HepG2 (cell line): ENCODE results near the gene LAMC1. TPM values are rescaled to one million over a fixed set of nuclear protein-coding genes. Genes with fewer than 3 reads are reported as not detected.
A peak's percentile ranks its signal among the peaks of the same experiment; 100 is the strongest.

ENCODE experiments used
- ATAC-seq: fragments of 200-7000 bp; cut with Tn5 transposase; 3 replicates; pipeline ENCODE4 v1.9.1; 2020; ENCODE audit warnings: mild to moderate bottlenecking, moderate library complexity
- BruUV-seq: library from RNA; stranded (reverse); fragments of 400-500 nt; replicated peaks from 2 replicates; lab custom pipeline; 2021; lab: Mats Ljungman, UMichigan
- CTCF ChIA-PET: fragments of 300-600 bp; formaldehyde crosslinking; extraction: SDS; loops from one replicate; lab custom pipeline; 2021; ENCODE audit warnings: low total read pairs, inconsistent platforms, low intra/inter-chr PET ratio; lab: Yijun Ruan, JAX
- POLR2A ChIA-PET: fragments of 350-600 bp; sonication (Branson Sonifier 250); formaldehyde crosslinking; loops from one replicate; lab custom pipeline; 2020; ENCODE audit warnings: antibody characterized with exemption, inconsistent platforms; lab: Yijun Ruan, JAX
- DNase-seq: peaks from one replicate; pipeline ENCODE4 v3.0.0-alpha.2; 2015; ENCODE audit warnings: low spot score
- FAIRE-seq: peaks from 3 replicates; lab custom pipeline; 2011; peaks lifted over from hg19 to GRCh38; lab: Jason Lieb, UNC
- H2AFZ ChIP-seq: one replicate; pipeline ENCODE4 v1.6.1; 2011; ENCODE audit warnings: low read length, inconsistent platforms
- H3K27ac ChIP-seq: fragments of 300-600 bp; 3 replicates; pipeline ENCODE4 v1.8.0; 2011; ENCODE audit warnings: mixed run types, mild to moderate bottlenecking, mixed read lengths, low read length, inconsistent platforms; ENCODE audit not compliant: insufficient read depth; ENCODE audit errors: extremely low read length
- H3K27me3 ChIP-seq, 2 experiments: fragments of 200-600 bp in 1 of 2; 2 replicates in 1 of 2; 3 replicates in 1 of 2; pipeline versions ENCODE4 v1.6.0 to v1.8.0; 2011; ENCODE audit warnings: low read length in 2 of 2, mild to moderate bottlenecking in 2 of 2, moderate library complexity in 2 of 2, inconsistent platforms in 1 of 2; ENCODE audit not compliant: insufficient read depth in 2 of 2, control insufficient read depth in 1 of 2
- H3K36me3 ChIP-seq, 2 experiments: fragments of 200-600 bp in 1 of 2; replicated peaks in 1 of 2; 2 replicates in 1 of 2; 3 replicates in 1 of 2; pipeline versions ENCODE4 v1.5.1 to v1.8.0; 2011; ENCODE audit warnings: low read length in 2 of 2, inconsistent platforms in 1 of 2; ENCODE audit not compliant: insufficient read depth in 2 of 2, control insufficient read depth in 1 of 2
- H3K4me1 ChIP-seq: 2 replicates; pipeline ENCODE4 v1.5.1; 2012; ENCODE audit warnings: low read length, inconsistent platforms; ENCODE audit not compliant: insufficient read depth
- H3K4me2 ChIP-seq: 2 replicates; pipeline ENCODE4 v1.6.0; 2011; ENCODE audit warnings: low read depth, low read length, inconsistent platforms
- H3K4me3 ChIP-seq, 3 experiments: fragments of 200-600 bp in 1 of 3; sonication (generic), shearing (Covaris generic) in 1 of 3; replicated peaks in 1 of 3; 2 replicates each; pipeline ENCODE4 v1.5.1; 2011 to 2016; ENCODE audit warnings: low read length in 3 of 3, inconsistent platforms in 2 of 3, low read depth in 2 of 3, mild to moderate bottlenecking in 2 of 3, control low read depth in 1 of 3, mixed read lengths in 1 of 3; ENCODE audit not compliant: insufficient read depth in 1 of 3
- H3K79me2 ChIP-seq: one replicate; pipeline ENCODE4 v1.6.1; 2011; ENCODE audit warnings: low read length, inconsistent platforms; ENCODE audit not compliant: insufficient read depth
- H3K9ac ChIP-seq: 2 replicates; pipeline ENCODE4 v1.6.0; 2011; ENCODE audit warnings: mild to moderate bottlenecking, low read depth, low read length, inconsistent platforms; ENCODE audit not compliant: insufficient read depth
- H3K9me3 ChIP-seq: 2 replicates; pipeline ENCODE4 v1.5.1; 2012; ENCODE audit warnings: mild to moderate bottlenecking, low read length
- H4K20me1 ChIP-seq: 2 replicates; pipeline ENCODE4 v1.6.0; 2011; ENCODE audit warnings: inconsistent platforms, mild to moderate bottlenecking, low read length, moderate library complexity; ENCODE audit not compliant: insufficient read depth
- MEIS1 ChIP-seq: sonication (generic); formaldehyde crosslinking; IDR thresholded peaks from 2 replicates; pipeline ENCODE4 v1.9.0; 2021; ENCODE audit warnings: mild to moderate bottlenecking, missing genetic modification reagents, moderate library complexity, borderline replicate concordance
- RBM22 ChIP-seq: fragments of 200-400 bp; formaldehyde crosslinking; optimal IDR thresholded peaks from 2 replicates; pipeline ENCODE3; 2017; ENCODE audit warnings: mild to moderate bottlenecking, low read length, moderate library complexity
- REXO4 ChIP-seq: sonication (generic); formaldehyde crosslinking; IDR thresholded peaks from 2 replicates; pipeline ENCODE4 v1.8.0; 2022; ENCODE audit warnings: missing genetic modification reagents, mild to moderate bottlenecking, borderline replicate concordance
- THAP11 ChIP-seq: IDR thresholded peaks from 2 replicates; pipeline ENCODE4 v1.6.1; 2016; ENCODE audit warnings: missing biosample characterization, missing genetic modification reagents
- ZNF24 ChIP-seq: fragments of 450-650 bp; IDR thresholded peaks from 2 replicates; pipeline ENCODE4 v1.6.1; 2017; ENCODE audit warnings: antibody characterized with exemption, mild to moderate bottlenecking
- ZNF788 ChIP-seq: sonication (generic); formaldehyde crosslinking; IDR thresholded peaks from 2 replicates; pipeline ENCODE4 v1.5.0; 2020; ENCODE audit warnings: mild to moderate bottlenecking, missing genetic modification reagents, borderline replicate concordance
- WGBS: methylation state at CpG from one replicate; pipeline ENCODE4 v1.1.6; 2017; ENCODE audit warnings: low lambda C conversion rate; 5-methylcytosine and 5-hydroxymethylcytosine counted together
- in situ Hi-C: cut with HindIII; loops from 2 replicates; pipeline ENCODE4 v1.10.0; 2017; ENCODE audit warnings: low pct_unique_long_range_greater_than_20kb; ENCODE audit not compliant: extremely low pct_ligation_motif_present
- intact Hi-C: fragments of 100-400 bp; cut with micrococcal nuclease; formaldehyde crosslinking; loops from one replicate; pipeline ENCODE4 v1.10.0; 2022; ENCODE audit not compliant: unreplicated experiment
- polyA plus RNA-seq, 8 experiments: library from polyadenylated mRNA; depleted of rRNA in 3 of 8; stranded (reverse) in 7 of 8; unstranded in 1 of 8; fragments of >200 nt; fragmentation: Illumina TruSeq in 4 of 8; extraction: Trizol in 4 of 8; gene quantifications; 2 replicates each; pipeline versions ENCODE4 v1.2.1 to v1.2.3, GENCODE V29; 2011 to 2016; ENCODE audit warnings: low read depth in 4 of 8, missing spikeins in 1 of 8, mixed read lengths in 1 of 8; ENCODE audit not compliant: insufficient read depth in 1 of 8
- total RNA-seq, 5 experiments: library from RNA; depleted of rRNA; stranded (reverse); fragments of >200 nt; fragmentation: Illumina TruSeq; extraction: Trizol; gene quantifications; 2 replicates each; pipeline ENCODE4 v1.2.3, GENCODE V29; 2016; ENCODE audit warnings: low read depth in 1 of 5
- TF ChIP-seq, protein P1 (sequence below): sonication (generic); formaldehyde crosslinking; IDR thresholded peaks from 2 replicates; pipeline ENCODE4 v1.4.0; 2020; ENCODE audit warnings: missing genetic modification reagents
- TF ChIP-seq, protein P2 (sequence below), 2 experiments: sonication (generic) in 1 of 2; formaldehyde crosslinking in 1 of 2; IDR thresholded peaks; 2 replicates each; pipeline versions ENCODE4 v1.6.1 to v1.9.0; 2014 to 2022; ENCODE audit warnings: antibody characterized with exemption in 1 of 2, borderline replicate concordance in 1 of 2, inconsistent platforms in 1 of 2, low read depth in 1 of 2, missing genetic modification reagents in 1 of 2

The LAMC1 gene
- total and polyA plus RNA-seq, 2 of the 13 experiments (the other 11 are each of a cell fraction or from before 2014, with no cell fraction given), result 58.5 to 137 TPM

DNA sequence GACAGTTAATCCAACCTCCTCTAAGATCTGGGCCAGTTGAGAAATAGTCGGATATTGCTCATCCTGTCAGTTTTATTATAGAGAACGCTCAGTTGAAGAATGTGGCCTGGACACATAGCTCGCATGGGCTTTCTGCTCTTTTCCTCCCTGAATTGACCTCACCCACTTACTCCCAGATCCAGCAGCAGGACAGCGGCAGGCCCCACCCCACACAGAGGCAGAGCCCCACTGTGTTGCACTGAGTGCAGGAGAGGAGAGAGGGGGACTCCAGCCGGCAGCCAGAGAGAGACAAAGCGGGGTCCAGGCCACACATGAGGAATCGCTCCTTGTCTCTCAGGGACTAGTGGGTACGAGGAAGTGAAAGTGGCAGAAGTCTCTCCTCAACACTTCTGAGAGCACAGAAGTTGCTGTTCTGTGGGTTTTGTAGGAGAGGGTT, 78.6 kb downstream of the LAMC1 start:
- Histone ChIP-seq H3K27ac (no peak overlapping the region), H3K79me2 (peaks cover 30% of the 10 kb centered on the region), H2AFZ (no peak overlapping the region), H3K4me3 (no peak overlapping the region), H3K36me3 (peaks cover 12 to 23% of the 10 kb centered on the region in 2 experiments; a peak in 4 of 5 replicates), H3K27me3 (no peaks in the 10 kb centered on the region), H3K9me3 (no peaks in the 10 kb centered on the region), H3K9ac (no peak overlapping the region), H3K4me2 (no peak overlapping the region), H3K4me1 (peaks cover 39% of the 10 kb centered on the region), H4K20me1 (0 out of 2 replicates have a peak, but pooled peaks cover 7% of the 10 kb centered on the region)
- in situ Hi-C loops, result no loop called here
- ChIA-PET CTCF (no interaction called here), POLR2A (no interaction called here)
- no peak for TF ChIP-seq ZNF788 (CRISPR knock-in tag)
- TF ChIP-seq REXO4 (CRISPR knock-in tag), result no peak
- ATAC-seq (no peak), DNase-seq (no peak), FAIRE-seq (no peak)
- intact Hi-C loops, result no loop called here
- WGBS, result 90% methylated on average over 8 of the region's 8 CpGs
- BruUV-seq, result no TSS peak

DNA sequence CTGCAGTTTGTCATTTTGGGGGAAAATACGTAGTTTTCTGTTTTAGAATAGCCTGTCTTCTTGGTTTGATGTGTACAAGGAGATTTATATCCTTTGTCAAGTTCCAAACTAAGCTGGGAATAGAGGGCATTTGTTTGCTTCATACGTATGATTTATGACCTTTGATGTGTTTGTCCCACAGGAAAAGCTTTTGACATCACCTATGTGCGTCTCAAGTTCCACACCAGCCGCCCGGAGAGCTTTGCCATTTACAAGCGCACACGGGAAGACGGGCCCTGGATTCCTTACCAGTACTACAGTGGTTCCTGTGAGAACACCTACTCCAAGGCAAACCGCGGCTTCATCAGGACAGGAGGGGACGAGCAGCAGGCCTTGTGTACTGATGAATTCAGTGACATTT, 79.9 kb downstream of the LAMC1 start:
- Histone ChIP-seq H3K9me3 (no peaks in the 10 kb centered on the region), H2AFZ (no peak overlapping the region), H3K4me3 (no peak overlapping the region), H3K27me3 (no peaks in the 10 kb centered on the region), H3K4me2 (no peak overlapping the region), H3K27ac (no peak overlapping the region), H3K79me2 (peaks cover 23% of the 10 kb centered on the region), H4K20me1 (0 out of 2 replicates have a peak, but pooled peaks cover 2% of the 10 kb centered on the region), H3K9ac (no peak overlapping the region), H3K4me1 (peaks cover 26% of the 10 kb centered on the region), H3K36me3 (peaks cover 12 to 29% of the 10 kb centered on the region in 2 experiments; a peak in 4 of 5 replicates)
- POLR2A ChIA-PET, result no interaction called here
- BruUV-seq, result no TSS peak
- no peak for ATAC-seq
- WGBS, result 98% methylated on average over 8 of the region's 11 CpGs
- no peak for FAIRE-seq
- intact Hi-C loops, result no loop called here
- in situ Hi-C loops, result no loop called here
- CTCF ChIA-PET, result no interaction called here
- DNase-seq, result no peak
- TF ChIP-seq, protein P1, sequence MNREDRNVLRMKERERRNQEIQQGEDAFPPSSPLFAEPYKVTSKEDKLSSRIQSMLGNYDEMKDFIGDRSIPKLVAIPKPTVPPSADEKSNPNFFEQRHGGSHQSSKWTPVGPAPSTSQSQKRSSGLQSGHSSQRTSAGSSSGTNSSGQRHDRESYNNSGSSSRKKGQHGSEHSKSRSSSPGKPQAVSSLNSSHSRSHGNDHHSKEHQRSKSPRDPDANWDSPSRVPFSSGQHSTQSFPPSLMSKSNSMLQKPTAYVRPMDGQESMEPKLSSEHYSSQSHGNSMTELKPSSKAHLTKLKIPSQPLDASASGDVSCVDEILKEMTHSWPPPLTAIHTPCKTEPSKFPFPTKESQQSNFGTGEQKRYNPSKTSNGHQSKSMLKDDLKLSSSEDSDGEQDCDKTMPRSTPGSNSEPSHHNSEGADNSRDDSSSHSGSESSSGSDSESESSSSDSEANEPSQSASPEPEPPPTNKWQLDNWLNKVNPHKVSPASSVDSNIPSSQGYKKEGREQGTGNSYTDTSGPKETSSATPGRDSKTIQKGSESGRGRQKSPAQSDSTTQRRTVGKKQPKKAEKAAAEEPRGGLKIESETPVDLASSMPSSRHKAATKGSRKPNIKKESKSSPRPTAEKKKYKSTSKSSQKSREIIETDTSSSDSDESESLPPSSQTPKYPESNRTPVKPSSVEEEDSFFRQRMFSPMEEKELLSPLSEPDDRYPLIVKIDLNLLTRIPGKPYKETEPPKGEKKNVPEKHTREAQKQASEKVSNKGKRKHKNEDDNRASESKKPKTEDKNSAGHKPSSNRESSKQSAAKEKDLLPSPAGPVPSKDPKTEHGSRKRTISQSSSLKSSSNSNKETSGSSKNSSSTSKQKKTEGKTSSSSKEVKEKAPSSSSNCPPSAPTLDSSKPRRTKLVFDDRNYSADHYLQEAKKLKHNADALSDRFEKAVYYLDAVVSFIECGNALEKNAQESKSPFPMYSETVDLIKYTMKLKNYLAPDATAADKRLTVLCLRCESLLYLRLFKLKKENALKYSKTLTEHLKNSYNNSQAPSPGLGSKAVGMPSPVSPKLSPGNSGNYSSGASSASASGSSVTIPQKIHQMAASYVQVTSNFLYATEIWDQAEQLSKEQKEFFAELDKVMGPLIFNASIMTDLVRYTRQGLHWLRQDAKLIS (CRISPR knock-in tag), result no peak
- TF ChIP-seq, protein P2, sequence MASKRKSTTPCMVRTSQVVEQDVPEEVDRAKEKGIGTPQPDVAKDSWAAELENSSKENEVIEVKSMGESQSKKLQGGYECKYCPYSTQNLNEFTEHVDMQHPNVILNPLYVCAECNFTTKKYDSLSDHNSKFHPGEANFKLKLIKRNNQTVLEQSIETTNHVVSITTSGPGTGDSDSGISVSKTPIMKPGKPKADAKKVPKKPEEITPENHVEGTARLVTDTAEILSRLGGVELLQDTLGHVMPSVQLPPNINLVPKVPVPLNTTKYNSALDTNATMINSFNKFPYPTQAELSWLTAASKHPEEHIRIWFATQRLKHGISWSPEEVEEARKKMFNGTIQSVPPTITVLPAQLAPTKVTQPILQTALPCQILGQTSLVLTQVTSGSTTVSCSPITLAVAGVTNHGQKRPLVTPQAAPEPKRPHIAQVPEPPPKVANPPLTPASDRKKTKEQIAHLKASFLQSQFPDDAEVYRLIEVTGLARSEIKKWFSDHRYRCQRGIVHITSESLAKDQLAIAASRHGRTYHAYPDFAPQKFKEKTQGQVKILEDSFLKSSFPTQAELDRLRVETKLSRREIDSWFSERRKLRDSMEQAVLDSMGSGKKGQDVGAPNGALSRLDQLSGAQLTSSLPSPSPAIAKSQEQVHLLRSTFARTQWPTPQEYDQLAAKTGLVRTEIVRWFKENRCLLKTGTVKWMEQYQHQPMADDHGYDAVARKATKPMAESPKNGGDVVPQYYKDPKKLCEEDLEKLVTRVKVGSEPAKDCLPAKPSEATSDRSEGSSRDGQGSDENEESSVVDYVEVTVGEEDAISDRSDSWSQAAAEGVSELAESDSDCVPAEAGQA (IDR thresholded peaks at IDR 0.05; ENCODE audit: low read depth), result no peak
- TF ChIP-seq, protein P2 (CRISPR knock-in tag; IDR thresholded peaks at IDR 0.05; ENCODE audit: borderline replicate concordance), result no peak
- TF ChIP-seq ZNF24 (no peak), RBM22 (peak; percentile 23), THAP11 (CRISPR knock-in tag) (no peak), MEIS1 (CRISPR knock-in tag) (no peak)
